ENCODE data around the gene PTPRH.

Gene PTPRH

DNA sequence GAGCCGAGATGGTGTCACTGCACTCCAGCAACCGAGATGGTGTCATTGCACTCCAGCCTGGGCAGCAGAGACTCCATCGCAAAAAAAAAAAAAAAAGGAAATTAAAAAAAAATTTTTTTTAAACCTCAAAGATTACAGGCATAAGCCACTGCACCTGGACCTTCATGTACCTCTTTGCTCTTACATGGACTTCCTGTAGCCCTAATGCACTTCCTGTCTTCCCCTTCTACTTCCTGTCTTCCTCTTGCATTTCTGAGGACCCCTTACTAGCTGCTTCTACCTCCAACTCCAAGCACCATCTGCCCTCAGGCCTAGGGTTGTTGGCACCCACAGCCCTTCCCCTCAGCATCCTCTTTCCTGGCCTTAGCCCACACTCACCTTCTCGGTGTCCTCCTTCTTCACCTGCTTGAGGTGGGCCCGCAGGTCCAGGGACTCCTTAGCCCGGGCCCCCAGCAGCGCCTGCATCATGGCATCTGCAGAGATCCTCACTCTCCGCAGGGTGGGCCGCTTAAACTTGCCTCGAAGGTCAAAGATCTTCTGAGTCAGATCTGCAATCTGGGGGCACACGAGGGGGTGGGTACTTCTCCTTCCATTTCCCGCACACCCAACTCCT is 55.5 kb downstream of the PTPRH start:
- H3K4me3 ChIP-seq (ENCODE audit: low read depth, low read length): no peak overlapping the region

GRCh38 chr19:55152017-55152416 is 57.3 kb downstream of the PTPRH start:
- no peak for TF ChIP-seq CTCF (IDR thresholded peaks at IDR 0.05; ENCODE audit: low read depth, low read length)
- H3K4me3 ChIP-seq (ENCODE audit: low read depth, low read length): no peak overlapping the region

More for the DNA sequence above, 55.5 kb downstream of the PTPRH start:
- no peak for TF ChIP-seq CTCF (IDR thresholded peaks at IDR 0.05; ENCODE audit: low read depth, low read length)

DNA sequence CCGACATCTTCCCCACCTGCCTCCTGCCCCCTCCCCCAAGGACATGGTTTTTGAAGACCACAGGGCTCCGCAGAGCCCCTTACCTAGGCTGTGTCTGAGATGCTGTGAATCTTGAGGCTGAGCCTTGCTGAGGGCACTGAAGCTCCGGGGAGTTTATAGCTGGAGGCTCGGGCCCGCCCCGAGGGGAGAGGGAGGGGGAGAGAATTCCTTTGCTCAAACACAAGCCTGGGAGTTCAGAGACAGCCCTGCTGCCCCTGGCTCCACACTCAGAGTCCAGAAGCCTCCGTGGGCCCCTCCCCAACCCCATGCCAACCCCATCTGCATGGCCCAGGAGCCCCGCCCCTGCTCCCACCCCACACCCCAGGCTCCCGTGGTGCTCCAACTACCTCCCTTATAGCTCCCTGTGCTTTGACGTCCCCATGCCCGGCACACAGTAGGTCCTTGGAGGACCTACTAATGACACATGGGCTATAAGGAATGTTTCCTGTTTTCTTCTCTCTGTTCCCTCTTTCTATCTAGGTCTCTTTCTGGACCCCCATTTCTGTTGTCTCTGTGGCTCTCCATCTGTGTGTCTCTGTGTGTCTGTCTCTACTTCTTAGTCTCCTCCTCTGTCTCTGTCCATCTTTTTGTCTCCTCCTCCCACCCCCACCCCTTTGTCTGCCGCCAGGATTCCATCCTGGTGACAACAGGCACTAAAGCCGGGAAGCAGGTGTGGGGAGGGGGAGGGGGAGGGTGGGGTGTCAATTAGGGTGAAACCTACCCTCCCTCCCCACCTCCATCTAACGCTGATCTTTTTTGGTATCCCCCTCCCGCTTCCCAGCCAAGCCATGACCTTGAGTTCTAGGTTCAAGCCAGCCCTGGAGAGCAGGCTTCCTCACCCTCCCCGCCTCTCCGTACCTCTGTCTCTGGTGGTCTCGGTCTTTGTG is 60.0 kb downstream of the PTPRH start, which contains the start of gene TNNT1:
TSS of gene TNNT1 (minus strand) at position 129 of the 926 bp plus-strand sequence. CDS start 2,049 bp downstream, outside the sequence.
- TF ChIP-seq CTCF (IDR thresholded peaks at IDR 0.05; ENCODE audit: low read depth, low read length): no peak
- H3K4me3 ChIP-seq (ENCODE audit: low read depth, low read length): no peak within 1 kb of the TSS

GRCh38 chr19:55147545-55148251 is 61.6 kb downstream of the PTPRH start:
- TF ChIP-seq CTCF (IDR thresholded peaks at IDR 0.05; ENCODE audit: low read depth, low read length): no peak
- H3K4me3 ChIP-seq (ENCODE audit: low read depth, low read length): no peak overlapping the region

DNA sequence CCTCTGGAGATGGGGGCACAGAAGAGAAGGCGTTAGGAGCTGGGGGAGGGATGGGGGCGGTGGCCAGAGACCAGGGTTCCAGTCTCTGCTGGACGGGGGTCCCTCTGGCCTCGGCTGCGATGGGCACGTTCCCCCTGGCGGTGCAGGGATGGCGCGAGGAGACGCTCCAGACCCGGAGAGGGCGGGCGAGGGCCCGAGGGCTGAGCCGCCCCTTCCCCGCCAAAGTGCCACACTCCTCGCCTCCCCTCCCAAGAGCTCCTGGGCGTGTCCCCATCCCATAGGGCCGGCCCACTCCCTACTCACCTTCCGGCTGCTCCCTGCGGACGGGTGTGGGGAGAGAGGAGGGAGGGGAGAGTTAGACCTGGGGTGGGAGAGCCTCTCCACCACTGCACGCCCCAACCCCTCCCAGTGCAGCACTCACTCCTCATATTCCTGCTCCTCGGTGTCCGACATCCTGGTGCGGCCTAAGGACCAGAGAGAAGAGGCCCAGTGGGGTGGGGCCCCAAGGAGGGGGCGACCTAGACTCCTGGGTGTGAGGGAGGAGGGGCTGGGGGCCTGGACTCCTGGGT is 62.5 kb downstream of the PTPRH start:
- H3K4me3 ChIP-seq (ENCODE audit: low read depth, low read length): no peak overlapping the region

More for the DNA sequence above, 62.5 kb downstream of the PTPRH start:
- no peak for TF ChIP-seq CTCF (IDR thresholded peaks at IDR 0.05; ENCODE audit: low read depth, low read length)
